Tibial artery (tissue), 4 donors: ENCODE measurements around the gene COL27A1.

Source experiments
- DNase-seq, 2 donors: peaks; one replicate each; pipeline ENCODE4 v3.0.0-alpha.2; 2019
- H3K27ac ChIP-seq, 2 donors: fragments of 200-600 bp; sonication (generic) in 1 of 2; 1 replicate in 1 of 2; 2 replicates in 1 of 2; pipeline ENCODE4 v1.5.1; 2018 to 2019; ENCODE audit warnings: mild to moderate bottlenecking in 1 of 2
- H3K27me3 ChIP-seq, 2 donors: fragments of 200-600 bp; sonication (generic) in 1 of 2; one replicate each; pipeline versions ENCODE4 v1.5.1 to v1.6.0; 2016 to 2019
- H3K36me3 ChIP-seq, 3 donors: fragments of 200-600 bp; sonication (generic) in 2 of 3; one replicate each; pipeline ENCODE4 v1.5.1; 2016 to 2019; ENCODE audit warnings: mild to moderate bottlenecking in 2 of 3
- H3K4me1 ChIP-seq, 4 donors: fragments of 200-600 bp; sonication (generic) in 2 of 4; 1 replicate in 3 of 4; 2 replicates in 1 of 4; pipeline ENCODE4 v1.5.1; 2016 to 2019
- H3K4me3 ChIP-seq, 2 donors: fragments of 200-600 bp; sonication (generic) in 1 of 2; 1 replicate in 1 of 2; 2 replicates in 1 of 2; pipeline ENCODE4 v1.5.1; 2018 to 2019; ENCODE audit warnings: mild to moderate bottlenecking in 2 of 2
- H3K9me3 ChIP-seq, 3 donors: fragments of 200-600 bp; sonication (generic) in 1 of 3; one replicate each; pipeline ENCODE4 v1.5.1; 2016 to 2019
- CTCF ChIP-seq, 2 experiments: fragments of 200-600 bp in 1 of 2; fragments of 450-650 bp in 1 of 2; IDR thresholded peaks; one replicate each; pipeline ENCODE4 v1.5.1; 2017 to 2019; ENCODE audit warnings: antibody characterized with exemption in 2 of 2, mild to moderate bottlenecking in 1 of 2, moderate library complexity in 1 of 2
- intact Hi-C: fragments of 100-400 bp; cut with DNase I; formaldehyde crosslinking; loops from one replicate; pipeline ENCODE4 v1.15.0; 2023; ENCODE audit warnings: low total_unique reads

COL27A1 gene

GRCh38 chr9:114339130-114339908 lies 184.0 kb downstream of the COL27A1 start:
- intact Hi-C loops, result no loop called here
- no peaks in the 10 kb centered on the region for H3K4me1 ChIP-seq
- H3K36me3 ChIP-seq, result peaks cover 67 to 94% (median 86%) of the 10 kb centered on the region in 3 donors
- DNase-seq, result no peak
- H3K4me3 ChIP-seq, result no peak overlapping the region
- no peak overlapping the region for H3K27ac ChIP-seq
- H3K9me3 ChIP-seq, result no peaks in the 10 kb centered on the region
- no peaks in the 10 kb centered on the region for H3K27me3 ChIP-seq
- TF ChIP-seq CTCF (IDR thresholded peaks at IDR 0.05), result peak; percentile 74 to 85

GRCh38 chr9:114341152-114341830 lies 186.0 kb downstream of the COL27A1 start:
- Histone ChIP-seq H3K27ac (no peak overlapping the region), H3K4me3 (no peak overlapping the region), H3K36me3 (peaks cover 87 to 100% (median 98%) of the 10 kb centered on the region in 3 donors), H3K9me3 (no peaks in the 10 kb centered on the region), H3K27me3 (no peaks in the 10 kb centered on the region), H3K4me1 (no peaks in the 10 kb centered on the region)
- TF ChIP-seq CTCF (IDR thresholded peaks at IDR 0.05), result no peak
- intact Hi-C loops, result no loop called here
- no peak for DNase-seq

GRCh38 chr9:114341991-114342390 lies 186.7 kb downstream of the COL27A1 start:
- H3K27me3 ChIP-seq, result no peaks in the 10 kb centered on the region
- DNase-seq, result no peak
- no peaks in the 10 kb centered on the region for H3K9me3 ChIP-seq
- no peak for TF ChIP-seq CTCF (IDR thresholded peaks at IDR 0.05)
- H3K4me1 ChIP-seq, result no peaks in the 10 kb centered on the region
- no peak overlapping the region for H3K4me3 ChIP-seq
- intact Hi-C loops, result no loop called here
- no peak overlapping the region for H3K27ac ChIP-seq
- peaks cover 89 to 100% (median 98%) of the 10 kb centered on the region in 3 donors for H3K36me3 ChIP-seq

GRCh38 chr9:114342755-114343440 lies 187.6 kb downstream of the COL27A1 start:
- no peak for TF ChIP-seq CTCF (IDR thresholded peaks at IDR 0.05)
- peaks cover 96 to 100% (median 98%) of the 10 kb centered on the region in 3 donors for H3K36me3 ChIP-seq
- DNase-seq, result no peak
- no peaks in the 10 kb centered on the region for H3K9me3 ChIP-seq
- intact Hi-C loops, result no loop called here
- H3K4me1 ChIP-seq, result no peaks in the 10 kb centered on the region
- no peak overlapping the region for H3K4me3 ChIP-seq
- no peak overlapping the region for H3K27ac ChIP-seq
- H3K27me3 ChIP-seq, result no peaks in the 10 kb centered on the region

- Histone ChIP-seq H3K9me3 (no peaks in the 10 kb centered on the region), H3K27ac (no peak overlapping the region), H3K4me1 (peaks cover 0 to 7% (median 3%) of the 10 kb centered on the region in 4 donors), H3K27me3 (no peaks in the 10 kb centered on the region), H3K36me3 (peaks cover 93 to 100% (median 98%) of the 10 kb centered on the region in 3 donors), H3K4me3 (no peak overlapping the region)
- DNase-seq, result no peak
- intact Hi-C loops, result no loop called here
- no peak for TF ChIP-seq CTCF (IDR thresholded peaks at IDR 0.05)
Observed at GRCh38 chr9:114343471-114344187, 188.3 kb downstream of the COL27A1 start.
